Measurements from ENCODE around the gene HS6ST1.

Gene HS6ST1

DNA sequence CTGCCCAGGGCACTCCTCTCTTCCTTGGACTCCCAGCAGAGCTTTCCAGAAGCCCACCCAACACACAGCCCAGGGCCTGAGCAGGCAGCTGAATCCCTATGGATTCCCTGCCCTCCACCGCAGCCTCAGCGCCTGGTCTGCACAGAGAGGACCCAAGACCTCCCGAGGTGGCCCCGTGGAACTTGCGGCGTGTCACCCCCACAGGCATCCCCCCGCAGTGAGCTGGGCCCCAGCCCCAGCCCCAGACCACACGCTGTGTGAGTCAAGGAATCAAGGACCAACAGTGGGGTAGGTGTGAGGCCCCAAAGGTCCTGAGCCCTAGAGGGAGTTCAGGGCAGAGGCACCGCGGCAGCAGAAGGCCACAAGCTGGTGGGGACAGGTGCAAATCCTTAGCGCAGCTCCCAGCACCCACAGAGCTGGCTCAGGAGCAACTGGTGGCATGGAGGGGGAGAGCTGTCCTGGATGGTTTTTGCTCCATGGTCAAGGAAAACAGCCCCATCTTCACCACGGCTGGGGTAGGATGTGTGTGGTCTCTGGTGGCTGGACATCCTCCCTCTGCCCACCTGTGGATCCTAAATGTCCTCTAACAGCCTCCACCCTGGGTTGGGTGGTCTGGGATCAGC is 8.5 kb downstream of the HS6ST1 start:
- DNase-seq (ENCODE audit: low read depth): no peak

DNA sequence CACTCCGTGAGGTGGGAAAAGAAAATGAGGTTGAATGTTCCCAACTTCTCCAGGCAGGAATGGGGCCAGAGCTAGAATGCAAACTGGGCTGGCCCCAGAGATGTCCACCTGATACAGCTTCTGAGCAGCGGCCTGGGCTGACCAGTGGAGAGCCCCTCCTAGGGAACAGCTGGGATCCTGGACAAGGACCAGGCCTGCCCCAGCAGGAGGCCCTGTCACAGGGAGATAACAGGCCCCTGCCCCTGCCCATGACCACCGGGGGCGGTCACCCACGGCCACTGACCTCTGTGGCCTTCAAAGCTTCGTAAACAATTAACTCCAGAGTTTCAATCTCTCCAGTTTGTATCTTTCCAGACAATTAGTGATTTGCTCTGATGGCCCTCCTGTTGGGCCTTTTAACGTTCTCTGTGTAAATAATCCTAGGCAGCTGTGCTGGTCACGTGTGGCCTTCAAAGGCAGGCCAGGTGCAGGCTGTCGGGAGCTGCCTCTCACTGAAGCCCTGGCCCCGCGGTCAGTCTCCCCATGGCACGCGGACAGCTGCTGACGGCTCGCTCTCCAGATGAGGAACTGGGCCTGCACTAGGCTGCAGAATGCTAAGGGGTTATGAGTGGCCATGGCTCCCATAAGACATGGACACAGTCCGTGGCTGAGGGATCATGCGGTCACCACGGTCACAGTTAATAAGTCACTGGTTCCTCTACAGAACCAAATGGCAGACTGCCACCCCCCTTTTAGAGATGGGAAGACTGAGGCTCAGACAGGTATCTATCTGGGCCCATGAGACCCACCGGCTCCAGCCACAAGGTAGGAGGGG is 9.2 kb downstream of the HS6ST1 start:
- no peak for DNase-seq (ENCODE audit: low read depth)

DNA sequence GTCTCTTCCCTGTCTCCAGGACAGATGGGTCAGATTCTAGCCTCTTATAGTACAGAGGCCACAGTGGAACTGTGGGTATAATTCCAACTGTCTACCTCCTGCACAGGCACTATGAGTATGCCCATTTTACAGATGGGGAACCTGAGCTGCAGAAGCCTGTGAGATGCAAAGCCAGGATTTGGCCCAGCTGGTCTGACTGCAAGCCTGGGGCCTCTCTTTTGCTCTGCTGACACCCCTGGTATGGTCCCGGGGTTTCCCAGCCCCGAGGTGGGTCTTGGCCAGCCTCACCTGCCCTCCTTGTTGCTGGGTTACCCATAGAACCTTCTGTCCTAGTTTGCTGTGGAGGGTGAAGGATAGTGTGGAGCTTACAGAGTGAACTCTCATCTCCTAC is 9.8 kb downstream of the HS6ST1 start:
- DNase-seq (ENCODE audit: low read depth): no peak

GRCh38 chr2:128308284-128308731 is 10.4 kb downstream of the HS6ST1 start:
- DNase-seq (ENCODE audit: low read depth): no peak

DNA sequence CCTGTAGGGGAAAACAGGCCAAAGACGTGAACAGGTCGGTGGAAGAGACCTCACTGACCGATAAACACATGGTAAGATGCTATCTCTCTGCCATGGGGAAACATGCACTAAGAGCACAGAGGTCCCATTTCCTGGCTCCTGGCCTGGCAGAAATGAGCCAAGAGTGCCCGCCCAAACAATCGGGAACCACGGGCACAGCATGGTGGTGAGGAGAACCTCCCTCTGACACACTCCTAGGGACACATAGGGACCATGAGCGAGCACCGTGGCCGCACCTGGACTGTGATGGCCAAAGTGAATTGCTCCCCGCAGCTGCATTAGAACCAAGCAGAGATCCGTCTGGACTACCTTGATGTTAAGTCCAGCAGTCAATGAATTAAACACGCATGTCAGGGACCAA is 11.1 kb downstream of the HS6ST1 start:
- no peak for DNase-seq (ENCODE audit: low read depth)

DNA sequence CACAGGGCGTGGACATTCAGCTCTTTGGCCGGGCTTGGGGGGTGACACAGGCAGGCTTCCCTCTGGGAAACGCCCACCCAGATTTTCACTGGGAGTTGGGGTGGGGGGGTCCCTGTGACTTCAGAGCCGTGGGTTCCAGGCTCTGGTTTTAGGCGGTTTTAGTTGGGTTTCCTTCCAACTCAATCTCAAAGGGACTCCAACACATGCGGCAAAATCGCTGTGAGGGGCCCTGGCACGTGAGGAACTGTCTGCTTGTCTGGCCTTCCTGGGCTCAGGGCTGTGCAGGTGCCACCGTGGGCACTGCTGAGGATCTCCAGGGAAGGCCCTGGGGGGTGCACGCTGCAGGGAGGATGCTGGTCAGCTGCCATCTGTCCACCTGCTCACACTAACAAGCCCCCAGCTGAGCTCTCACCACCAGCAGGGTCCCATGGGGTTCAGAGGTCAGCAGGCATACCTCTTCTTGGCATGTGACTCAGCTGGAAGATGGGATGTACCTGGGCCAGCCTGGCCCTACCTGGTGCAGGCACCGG is 11.7 kb downstream of the HS6ST1 start:
- no peak for DNase-seq (ENCODE audit: low read depth)

DNA sequence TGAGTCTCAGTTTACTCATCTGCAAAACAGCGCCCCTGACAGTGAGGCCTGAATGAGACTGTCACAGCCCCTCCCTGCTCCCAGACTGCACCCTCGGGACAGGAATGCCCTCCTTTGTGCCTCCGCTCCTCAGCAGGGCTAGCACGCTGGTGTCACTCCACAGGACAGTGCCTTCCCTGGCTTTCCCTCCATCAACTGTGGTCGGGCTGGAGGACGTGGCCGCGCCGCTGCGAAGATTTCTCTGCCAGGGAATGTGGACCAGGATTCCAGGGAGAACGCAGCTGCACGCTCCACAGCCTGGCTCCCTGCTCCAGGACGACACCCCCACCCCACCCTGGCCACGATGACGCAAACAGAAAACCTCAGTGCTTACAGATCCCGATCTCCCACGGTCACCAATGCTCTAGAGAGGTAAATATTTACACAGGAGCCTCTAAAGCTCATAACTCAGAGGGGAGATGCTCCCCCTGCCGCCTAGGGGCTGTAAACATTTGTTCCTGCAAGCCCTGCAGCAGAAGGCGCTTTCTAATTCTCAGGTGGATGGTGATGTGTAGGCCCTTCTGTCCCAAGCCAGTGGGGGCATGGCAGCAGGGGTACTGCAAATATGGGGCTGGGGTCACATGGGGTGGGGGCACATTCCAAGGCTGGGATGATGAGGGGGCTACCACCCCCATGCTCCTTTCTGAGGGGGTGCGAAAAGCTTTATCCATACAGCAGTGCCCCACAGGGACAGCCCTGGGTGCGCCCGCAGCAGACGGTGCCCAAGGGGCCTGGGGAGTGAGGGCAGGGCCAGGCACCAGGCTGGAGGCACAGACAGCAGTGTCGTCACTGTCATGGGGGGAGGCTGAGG is 12.4 kb downstream of the HS6ST1 start:
- DNase-seq (ENCODE audit: low read depth): no peak

GRCh38 chr2:128305555-128306080 is 13.1 kb downstream of the HS6ST1 start:
- no peak for DNase-seq (ENCODE audit: low read depth)

- no peak for DNase-seq (ENCODE audit: low read depth)
Observed at GRCh38 chr2:128304715-128305554, 13.7 kb downstream of the HS6ST1 start.

DNA sequence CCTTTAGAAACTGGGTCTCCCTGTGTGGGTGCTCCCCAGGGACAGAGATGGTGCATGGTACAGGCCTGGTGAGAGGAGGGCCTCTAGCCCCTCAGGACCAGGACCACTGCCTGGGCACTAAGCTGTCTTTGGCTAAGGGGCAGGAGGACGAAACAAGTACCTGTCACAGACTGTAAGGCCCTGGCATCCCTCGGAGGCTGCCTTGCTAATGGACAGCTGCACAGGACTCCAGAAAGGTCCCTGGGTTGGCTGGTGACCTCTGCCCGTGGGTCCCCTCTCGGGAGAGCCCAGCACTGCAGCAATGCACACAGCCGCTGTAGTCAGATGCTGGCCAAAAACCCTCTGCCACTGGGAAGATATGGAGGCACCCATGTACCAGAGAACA is 14.3 kb downstream of the HS6ST1 start:
- DNase-seq (ENCODE audit: low read depth): no peak

GRCh38 chr2:128303911-128304310 is 14.8 kb downstream of the HS6ST1 start:
- DNase-seq (ENCODE audit: low read depth): no peak

- DNase-seq (ENCODE audit: low read depth): no peak
Observed at GRCh38 chr2:128303095-128303791, 15.4 kb downstream of the HS6ST1 start.

- DNase-seq (ENCODE audit: low read depth): no peak
Observed at GRCh38 chr2:128302744-128303067, 16.0 kb downstream of the HS6ST1 start.

DNA sequence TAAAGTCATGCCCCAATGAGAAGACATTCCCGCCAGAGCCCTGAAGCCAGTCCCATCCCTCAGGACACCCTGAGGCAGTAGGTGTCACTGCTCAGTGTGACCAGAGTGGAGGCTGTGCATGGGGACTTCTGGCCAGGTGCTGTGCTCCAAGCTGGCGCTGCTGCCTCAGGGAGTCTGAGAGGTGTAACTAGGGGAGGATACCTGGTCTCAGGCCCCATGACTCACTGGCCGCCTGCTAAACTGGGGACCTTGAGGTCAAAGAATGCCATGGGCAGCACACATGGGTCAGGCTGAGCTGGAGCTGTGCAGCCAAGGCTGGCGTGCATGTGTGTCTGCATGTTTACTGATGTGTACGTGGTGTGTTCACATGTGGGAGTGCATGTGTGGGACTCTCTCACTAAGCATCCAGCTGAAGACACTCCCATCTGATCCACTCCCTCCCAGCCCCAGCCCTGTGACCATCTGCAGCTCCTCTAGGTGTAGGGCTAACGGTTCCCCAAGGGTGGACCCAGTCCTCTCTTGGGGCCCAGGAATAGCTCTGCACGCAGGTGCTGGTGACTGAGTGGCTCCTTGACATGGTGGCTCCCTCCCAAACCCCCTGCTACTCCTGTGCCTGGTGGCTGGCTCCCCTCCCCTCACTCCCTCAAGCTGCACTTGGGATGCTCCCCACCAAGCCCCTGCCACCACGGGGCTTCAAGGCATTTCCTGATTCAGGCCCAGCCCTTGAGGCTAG is 16.5 kb downstream of the HS6ST1 start:
- DNase-seq (ENCODE audit: low read depth): no peak

GRCh38 chr2:128301501-128301966 is 17.1 kb downstream of the HS6ST1 start:
- no peak for DNase-seq (ENCODE audit: low read depth)

DNA sequence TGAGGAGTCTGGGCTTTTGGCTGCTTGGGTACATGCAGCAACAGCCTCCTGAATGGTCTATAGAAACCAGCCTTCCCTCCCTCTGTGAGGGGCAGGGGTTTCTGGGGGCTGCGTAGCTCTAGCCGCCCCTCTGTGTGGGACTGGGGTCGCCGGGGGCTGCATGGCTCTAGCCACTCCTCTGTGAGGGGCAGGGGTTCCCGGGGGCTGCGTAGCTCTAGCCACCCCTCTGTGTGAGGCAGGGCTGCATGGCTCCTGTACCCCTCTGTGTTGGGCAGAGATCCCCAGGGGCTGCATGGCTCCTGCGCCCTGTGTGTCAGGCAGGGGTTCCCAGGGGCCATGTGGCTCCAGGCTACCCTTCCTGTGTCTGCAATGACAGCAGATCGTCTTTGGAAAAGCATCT is 17.6 kb downstream of the HS6ST1 start:
- DNase-seq (ENCODE audit: low read depth): no peak

GRCh38 chr2:128300151-128301020 is 18.3 kb downstream of the HS6ST1 start:
- DNase-seq (ENCODE audit: low read depth): no peak

GRCh38 chr2:128299628-128300027 is 19.0 kb downstream of the HS6ST1 start:
- no peak for DNase-seq (ENCODE audit: low read depth)
